Renal cortical epithelial cell (primary cell): ENCODE measurements around the gene NPNT. TPM values are rescaled to one million over a fixed set of nuclear protein-coding genes. Genes with fewer than 3 reads are reported as not detected.

Source experiments
- total RNA-seq: library from RNA; depleted of rRNA; stranded (reverse); fragments of >200 nt; gene quantifications from 2 replicates; pipeline ENCODE4 v1.2.3, GENCODE V29; 2014

The NPNT gene
- total RNA-seq, 1 donor from 2014 or later: 10.3 TPM

Other genes starting within 250 kb of the NPNT start
- 18.2 and 27.5 TPM in 2 replicates for gene INTS12, start 186.8 kb upstream of the NPNT start, total RNA-seq
- 33.0 and 36.3 TPM in 2 replicates for gene GSTCD, start 186.7 kb upstream of the NPNT start, total RNA-seq